SK-N-SH (cell line): ENCODE data around the gene DPP10. TPM values are rescaled to one million over a fixed set of nuclear protein-coding genes. Genes with fewer than 3 reads are reported as not detected.

ENCODE experiments used
- CTCF ChIA-PET: fragments of 300-600, 350-600 bp; formaldehyde crosslinking; extraction: SDS; loops from one replicate; lab custom pipeline; 2021; lab: Yijun Ruan, JAX
- POLR2A ChIA-PET: fragments of 350-600 bp; sonication (Branson Sonifier 250); formaldehyde crosslinking; extraction: SDS; loops from one replicate; lab custom pipeline; 2020; ENCODE audit warnings: antibody characterized with exemption, inconsistent platforms; lab: Yijun Ruan, JAX
- DNase-seq: peaks from one replicate; pipeline ENCODE4 v3.0.0; 2012
- H2AFZ ChIP-seq: fragments of 200-600 bp; sonication (generic); 2 replicates; pipeline ENCODE4 v1.8.1; 2016; ENCODE audit warnings: antibody characterized with exemption, mild to moderate bottlenecking, low read depth
- H3F3A ChIP-seq: fragments of 200-600 bp; sonication (generic); replicated peaks from 2 replicates; pipeline ENCODE3; 2016; ENCODE audit warnings: antibody characterized with exemption, mild to moderate bottlenecking; ENCODE audit not compliant: insufficient read depth
- H3K27ac ChIP-seq, 2 experiments: fragments of 200-500 bp in 1 of 2; fragments of 200-600 bp in 1 of 2; sonication (Bioruptor generic) in 1 of 2; sonication (generic), shearing (Covaris generic) in 1 of 2; 2 replicates each; pipeline versions ENCODE4 v1.5.1 to v1.6.1; 2014 to 2016; ENCODE audit warnings: low read depth in 2 of 2, inconsistent platforms in 1 of 2, low read length in 1 of 2, mild to moderate bottlenecking in 1 of 2, mixed read lengths in 1 of 2
- H3K27me3 ChIP-seq: fragments of 200-600 bp; sonication (generic), shearing (Covaris generic); 2 replicates; pipeline ENCODE4 v1.6.1; 2016; ENCODE audit warnings: mixed run types; ENCODE audit not compliant: insufficient read depth
- H3K36me3 ChIP-seq, 2 experiments: fragments of 200-500 bp in 1 of 2; fragments of 200-600 bp in 1 of 2; sonication (Bioruptor generic) in 1 of 2; sonication (generic) in 1 of 2; replicated peaks in 1 of 2; 2 replicates each; pipeline versions ENCODE3 to v1.5.1; 2014 to 2016; ENCODE audit warnings: low read length in 1 of 2, mild to moderate bottlenecking in 1 of 2; ENCODE audit not compliant: insufficient read depth in 2 of 2, control insufficient read depth in 1 of 2
- H3K4me1 ChIP-seq, 2 experiments: fragments of 200-500 bp in 1 of 2; fragments of 200-600 bp in 1 of 2; sonication (Bioruptor generic) in 1 of 2; sonication (generic), shearing (Covaris generic) in 1 of 2; 2 replicates each; pipeline versions ENCODE4 v1.5.1 to v1.6.1; 2014 to 2016; ENCODE audit warnings: low read depth in 1 of 2, low read length in 1 of 2, mixed run types in 1 of 2; ENCODE audit not compliant: insufficient read depth in 2 of 2, control insufficient read depth in 1 of 2
- H3K4me2 ChIP-seq: fragments of 200-600 bp; sonication (generic), shearing (Covaris generic); 2 replicates; pipeline ENCODE4 v1.6.1; 2017; ENCODE audit warnings: mixed run types
- H3K4me3 ChIP-seq, 2 experiments: fragments of 200-500 bp in 1 of 2; fragments of 200-600 bp in 1 of 2; sonication (Bioruptor generic) in 1 of 2; sonication (generic), shearing (Covaris generic) in 1 of 2; 2 replicates each; pipeline versions ENCODE4 v1.5.1 to v1.8.1; 2014 to 2016; ENCODE audit warnings: low read depth in 2 of 2, inconsistent platforms in 1 of 2, low read length in 1 of 2, mild to moderate bottlenecking in 1 of 2, mixed read lengths in 1 of 2, moderate library complexity in 1 of 2
- H3K79me2 ChIP-seq: fragments of 200-600 bp; sonication (generic); 2 replicates; pipeline ENCODE4 v1.8.1; 2017; ENCODE audit warnings: mild to moderate bottlenecking; ENCODE audit not compliant: insufficient read depth
- H3K9ac ChIP-seq: fragments of 200-600 bp; sonication (generic); 2 replicates; pipeline ENCODE4 v1.6.1; 2017; ENCODE audit warnings: mixed run types
- H3K9me2 ChIP-seq: fragments of 200-600 bp; sonication (generic); 2 replicates; pipeline ENCODE4 v1.6.1; 2017; ENCODE audit warnings: mixed run types
- H3K9me3 ChIP-seq: fragments of 200-600 bp; sonication (generic); 2 replicates; pipeline ENCODE4 v1.6.1; 2017; ENCODE audit warnings: mixed run types, mild to moderate bottlenecking, moderate library complexity
- H4K20me1 ChIP-seq: fragments of 200-600 bp; sonication (generic); 2 replicates; pipeline ENCODE4 v1.6.1; 2017; ENCODE audit warnings: mild to moderate bottlenecking, mixed run types; ENCODE audit not compliant: insufficient read depth
- CTCF ChIP-seq: fragments of 200-600 bp; sonication (generic); IDR thresholded peaks from 2 replicates; pipeline ENCODE4 v1.6.1; 2017; ENCODE audit warnings: antibody characterized with exemption, mild to moderate bottlenecking, moderate library complexity
- ELF1 ChIP-seq: IDR thresholded peaks from 2 replicates; pipeline ENCODE4 v1.4.0; 2012
- EZH2phosphoT487 ChIP-seq: fragments of 200-600 bp; sonication (generic); IDR thresholded peaks from 2 replicates; pipeline ENCODE4 v1.6.1; 2017; ENCODE audit warnings: low read depth, mixed run types, mild to moderate bottlenecking, antibody characterized with exemption, moderate library complexity, borderline replicate concordance
- FOSL2 ChIP-seq: IDR thresholded peaks from 2 replicates; pipeline ENCODE4 v1.4.0; 2012; ENCODE audit warnings: low read depth, mild to moderate bottlenecking, moderate library complexity, borderline replicate concordance
- FOXM1 ChIP-seq: IDR thresholded peaks from 2 replicates; pipeline ENCODE4 v1.4.0; 2012; ENCODE audit warnings: low read depth, mild to moderate bottlenecking
- GABPA ChIP-seq: IDR thresholded peaks from 2 replicates; pipeline ENCODE4 v1.4.0; 2012; ENCODE audit warnings: low read depth, mild to moderate bottlenecking
- JUND ChIP-seq: IDR thresholded peaks from 2 replicates; pipeline ENCODE4 v1.4.0; 2012
- MEF2A ChIP-seq: IDR thresholded peaks from 2 replicates; pipeline ENCODE4 v1.4.0; 2012; ENCODE audit warnings: low read depth, borderline replicate concordance
- NFIC ChIP-seq: IDR thresholded peaks from 2 replicates; pipeline ENCODE4 v1.4.0; 2012; ENCODE audit warnings: borderline replicate concordance
- NRF1 ChIP-seq: IDR thresholded peaks from 2 replicates; pipeline ENCODE4 v1.6.1; 2012; ENCODE audit warnings: low read depth, mild to moderate bottlenecking, low read length
- PBX3 ChIP-seq: IDR thresholded peaks from 2 replicates; pipeline ENCODE4; 2012
- RAD21 ChIP-seq: IDR thresholded peaks from 2 replicates; pipeline ENCODE4 v1.6.1; 2012; ENCODE audit warnings: mild to moderate bottlenecking, low read length
- RXRA ChIP-seq: IDR thresholded peaks from 2 replicates; pipeline ENCODE4 v1.4.0; 2012; ENCODE audit warnings: low read depth, mild to moderate bottlenecking, borderline replicate concordance
- SIN3A ChIP-seq: IDR thresholded peaks from 2 replicates; pipeline ENCODE4 v1.6.1; 2012; ENCODE audit warnings: low read depth, mild to moderate bottlenecking, low read length, moderate library complexity, borderline replicate concordance
- SMC3 ChIP-seq: IDR thresholded peaks from 2 replicates; pipeline ENCODE4 v1.6.1; 2012; ENCODE audit warnings: low read depth, low read length, improper control_type of control experiment
- TAF1 ChIP-seq: IDR thresholded peaks from 2 replicates; pipeline ENCODE4 v1.6.1; 2012; ENCODE audit warnings: low read depth, mild to moderate bottlenecking, low read length, moderate library complexity, borderline replicate concordance
- TEAD4 ChIP-seq: IDR thresholded peaks from 2 replicates; pipeline ENCODE4 v1.4.0; 2012; ENCODE audit warnings: mild to moderate bottlenecking, borderline replicate concordance; ENCODE audit not compliant: insufficient read depth
- YY1 ChIP-seq: IDR thresholded peaks from 2 replicates; pipeline ENCODE4 v1.4.0; 2012; ENCODE audit warnings: low read depth, mild to moderate bottlenecking
- ZBTB33 ChIP-seq: IDR thresholded peaks from 2 replicates; pipeline ENCODE4 v1.4.0; 2012; ENCODE audit warnings: low read depth, borderline replicate concordance
- WGBS: methylation state at CpG from one replicate; pipeline ENCODE4 v1.1.6; 2017; ENCODE audit warnings: low lambda C conversion rate; 5-methylcytosine and 5-hydroxymethylcytosine counted together
- polyA plus RNA-seq, 3 experiments: library from polyadenylated mRNA; depleted of rRNA; stranded (reverse); fragments of >200 nt; gene quantifications; 2 replicates each; pipeline ENCODE4 v1.2.3, GENCODE V29; 2012
- TF ChIP-seq, protein P1 (sequence below): IDR thresholded peaks from 2 replicates; pipeline ENCODE4 v1.4.0; 2012; ENCODE audit warnings: low read depth, borderline replicate concordance

Gene DPP10
- polyA plus RNA-seq, 1 of the 3 experiments (the other 2 are of a cell fraction), result not detected

DNA sequence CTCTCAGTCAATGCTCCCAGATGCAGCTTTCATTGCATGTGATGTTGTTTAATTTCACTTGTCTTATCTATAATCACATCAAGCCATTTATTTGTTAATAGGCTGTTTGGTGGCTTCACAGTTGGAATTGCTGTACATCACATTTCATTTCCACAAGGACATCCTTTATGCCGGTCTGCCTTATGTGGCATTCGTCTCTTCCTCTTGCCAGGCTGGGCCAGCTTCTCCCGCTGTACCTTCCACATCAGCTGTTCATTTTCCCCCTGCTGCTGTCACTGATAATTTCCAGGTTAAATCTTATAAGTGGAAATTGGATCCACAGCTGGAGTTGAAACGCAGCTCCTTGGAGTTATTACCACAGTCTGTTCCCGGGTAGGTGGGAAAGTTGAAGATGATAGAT is 110.6 kb downstream of the DPP10 start (continued):
- TF ChIP-seq MEF2A (no peak), CTCF (no peak), GABPA (no peak), RXRA (no peak), ZBTB33 (no peak)

DNA sequence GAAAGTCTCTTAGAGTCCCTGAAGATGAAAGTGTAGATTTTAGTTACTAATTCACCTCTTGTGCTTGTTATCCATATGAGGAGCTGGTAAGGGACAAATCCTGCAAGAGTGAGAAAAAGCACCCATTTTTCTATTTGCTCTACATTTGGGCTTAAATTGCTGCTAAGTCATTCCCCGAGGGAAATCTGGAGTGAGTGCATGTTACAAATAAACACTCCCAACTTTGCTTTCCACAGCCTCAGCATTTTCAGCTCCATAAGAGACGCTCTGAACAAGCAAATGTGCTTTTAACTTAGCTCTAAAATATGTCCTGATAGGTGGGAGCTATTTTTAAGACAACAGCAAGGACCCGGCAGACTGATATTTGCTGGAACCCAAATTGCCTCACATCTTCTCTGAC is 126.7 kb downstream of the DPP10 start:
- Histone ChIP-seq H3F3A (no peaks in the 10 kb centered on the region), H3K27me3 (no peaks in the 10 kb centered on the region), H2AFZ (no peak overlapping the region), H3K9ac (no peak overlapping the region), H3K4me1 (no peaks in the 10 kb centered on the region), H3K9me2 (no peaks in the 10 kb centered on the region), H3K4me2 (no peak overlapping the region), H4K20me1 (no peaks in the 10 kb centered on the region), H3K79me2 (no peaks in the 10 kb centered on the region), H3K27ac (no peak overlapping the region), H3K4me3 (no peak overlapping the region), H3K9me3 (no peaks in the 10 kb centered on the region), H3K36me3 (no peaks in the 10 kb centered on the region)
- ChIA-PET POLR2A (no interaction called here), CTCF (no interaction called here)
- WGBS, result 19% methylated on average over 3 of the region's 3 CpGs
- TF ChIP-seq PBX3, result no peak
- TF ChIP-seq RXRA, result no peak
- TF ChIP-seq TAF1, result no peak
- no peak for TF ChIP-seq EZH2phosphoT487
- TF ChIP-seq FOSL2, result no peak
- TF ChIP-seq FOXM1, result no peak
- TF ChIP-seq SMC3, result no peak
- TF ChIP-seq JUND, result no peak
- TF ChIP-seq TEAD4, result no peak
- TF ChIP-seq ELF1, result no peak
- no peak for TF ChIP-seq NRF1
- TF ChIP-seq, protein P1, sequence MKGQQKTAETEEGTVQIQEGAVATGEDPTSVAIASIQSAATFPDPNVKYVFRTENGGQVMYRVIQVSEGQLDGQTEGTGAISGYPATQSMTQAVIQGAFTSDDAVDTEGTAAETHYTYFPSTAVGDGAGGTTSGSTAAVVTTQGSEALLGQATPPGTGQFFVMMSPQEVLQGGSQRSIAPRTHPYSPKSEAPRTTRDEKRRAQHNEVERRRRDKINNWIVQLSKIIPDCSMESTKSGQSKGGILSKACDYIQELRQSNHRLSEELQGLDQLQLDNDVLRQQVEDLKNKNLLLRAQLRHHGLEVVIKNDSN, result no peak
- no peak for TF ChIP-seq RAD21
- TF ChIP-seq SIN3A, result no peak
- no peak for TF ChIP-seq YY1
- no peak for TF ChIP-seq NFIC
- no peak for DNase-seq
